Activated naive CD8-positive, alpha-beta T cell treated with anti-CD3 and anti-CD28 coated beads, Interleukin-2, amount 50 U/mL, for 24 hours (primary cell): ENCODE data around the gene ALDH9A1.

ENCODE experiments used
- ATAC-seq: fragments of 150-1000 bp; cut with Tn5 transposase; one replicate; pipeline ENCODE4 v1.10.0; 2021
- DNase-seq: peaks from one replicate; pipeline ENCODE4 v3.0.0; 2021
- H3K27ac Mint-ChIP-seq: one replicate; pipeline ENCODE4 v1.8.0; 2021; ENCODE audit warnings: mild to moderate bottlenecking, mixed read lengths
- H3K27me3 Mint-ChIP-seq: one replicate; pipeline ENCODE4 v1.8.0; 2021; ENCODE audit warnings: mixed read lengths
- H3K36me3 Mint-ChIP-seq: one replicate; pipeline ENCODE4 v1.8.0; 2021; ENCODE audit warnings: low read depth, mixed read lengths
- H3K4me1 Mint-ChIP-seq: one replicate; pipeline ENCODE4 v1.8.0; 2021; ENCODE audit warnings: mixed read lengths
- H3K4me3 Mint-ChIP-seq: one replicate; pipeline ENCODE4 v1.8.0; 2021; ENCODE audit warnings: mild to moderate bottlenecking, moderate library complexity, mixed read lengths
- H3K9me3 Mint-ChIP-seq: one replicate; pipeline ENCODE4 v1.8.0; 2021; ENCODE audit warnings: mixed read lengths

ALDH9A1 gene

DNA sequence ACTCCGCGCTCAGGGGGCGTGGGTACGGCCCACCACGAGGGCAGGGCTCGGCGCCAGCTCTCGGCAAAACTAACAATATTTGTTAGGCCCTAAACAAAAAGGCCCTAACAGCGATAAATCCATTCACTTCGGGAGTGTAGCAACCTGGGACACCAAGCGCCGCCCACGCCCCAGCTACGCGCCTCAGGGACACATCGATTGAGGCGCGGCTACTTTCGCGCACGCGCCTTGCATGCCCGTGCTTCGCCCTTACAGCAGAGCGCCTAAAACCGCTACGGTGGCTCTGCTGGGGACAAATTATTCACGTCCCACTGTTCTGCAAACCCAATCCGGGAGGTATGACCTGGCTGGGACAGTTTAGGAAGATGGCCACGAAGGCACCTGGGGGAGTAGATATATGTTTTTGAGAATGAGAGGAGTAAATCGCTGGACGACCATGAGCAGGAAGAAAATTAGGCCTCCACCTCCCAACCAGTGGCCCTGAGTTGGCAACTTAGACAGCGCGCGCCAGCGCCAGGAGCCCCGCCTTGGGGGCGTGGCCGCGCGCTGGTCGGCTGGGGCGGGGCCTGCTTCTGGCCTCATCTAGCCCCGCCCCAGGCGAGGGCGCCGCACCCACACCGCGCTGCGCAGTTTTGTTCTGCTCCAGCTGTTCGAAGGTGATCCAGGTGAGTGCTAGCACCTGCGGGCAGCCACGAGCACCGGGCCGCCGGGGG is 67.6 kb downstream of the ALDH9A1 start, which contains the start of gene MGST3:
TSS of gene MGST3 (plus strand) at position 606 of the 713 bp plus-strand sequence. CDS start 18,614 bp downstream, outside the sequence.
- Mint-ChIP-seq H3K4me3 (no peak within 1 kb of the TSS), H3K9me3 (no peaks in the 10 kb centered on the region), H3K27ac (no peak within 1 kb of the TSS), H3K36me3 (no peaks in the 10 kb centered on the region), H3K27me3 (no peaks in the 10 kb centered on the region), H3K4me1 (peaks cover 21% of the 10 kb centered on the region)
- ATAC-seq (peak; percentile 90), DNase-seq (peak; percentile 94)

DNA sequence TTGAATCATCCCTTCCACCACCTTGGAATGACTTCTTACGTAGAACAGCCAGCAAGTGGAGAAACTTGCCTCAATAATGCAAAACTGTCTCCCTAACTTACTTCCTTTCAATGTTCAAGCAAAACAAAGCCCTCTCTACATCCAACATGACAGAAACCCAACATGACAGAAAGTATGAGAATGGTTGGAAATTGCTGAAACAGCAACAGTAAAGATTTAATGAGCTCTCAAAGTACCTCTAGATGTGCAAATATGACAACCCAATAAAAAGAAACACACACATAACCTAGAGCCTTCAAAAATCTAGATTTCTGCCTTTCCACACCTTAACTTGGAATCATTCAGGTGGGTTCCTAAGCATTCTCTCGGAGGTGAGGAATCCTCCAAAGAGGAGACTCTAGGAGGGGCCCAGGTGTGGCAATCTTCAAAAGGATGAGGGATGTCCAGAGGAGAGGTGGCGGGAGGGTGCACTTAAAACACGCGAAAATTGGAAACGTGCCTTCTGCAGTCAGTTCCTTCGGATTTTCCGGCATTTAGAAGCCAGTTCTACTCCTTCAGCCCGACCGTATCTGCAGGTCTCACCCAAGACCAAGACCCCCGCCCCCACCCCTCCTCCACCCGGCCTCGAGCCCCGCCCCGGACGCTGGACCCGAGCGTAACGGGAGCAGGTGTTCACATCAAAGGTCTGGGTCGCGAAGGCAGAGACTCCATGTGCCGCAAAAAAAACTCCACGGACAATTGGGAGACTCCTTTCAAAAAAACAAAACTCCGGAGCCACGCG is 68.3 kb downstream of the ALDH9A1 start:
- Mint-ChIP-seq H3K27ac (no peak overlapping the region), H3K27me3 (no peaks in the 10 kb centered on the region), H3K36me3 (no peaks in the 10 kb centered on the region), H3K4me3 (no peak overlapping the region), H3K9me3 (no peaks in the 10 kb centered on the region), H3K4me1 (peaks cover 16% of the 10 kb centered on the region)
- DNase-seq (no peak), ATAC-seq (no peak)

DNA sequence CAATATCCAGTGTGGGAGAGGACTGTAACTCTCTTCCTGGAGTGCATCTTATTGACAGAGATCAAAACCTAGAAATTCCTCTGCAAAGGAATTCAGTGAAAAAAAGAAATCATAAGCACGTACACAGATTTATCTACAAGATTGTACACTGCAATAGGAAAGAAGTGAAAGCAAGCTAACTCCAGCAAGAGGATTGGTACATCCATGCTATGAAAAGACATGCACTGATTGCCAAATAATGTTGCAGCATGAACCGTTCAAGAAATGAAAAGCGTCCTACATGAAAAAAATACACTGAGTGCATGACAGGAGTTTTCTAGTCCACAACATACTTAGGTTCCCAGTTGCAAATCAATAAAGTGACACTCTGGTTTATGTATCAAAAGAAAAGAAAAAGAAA is 69.2 kb downstream of the ALDH9A1 start:
- Mint-ChIP-seq H3K36me3 (no peaks in the 10 kb centered on the region), H3K9me3 (no peaks in the 10 kb centered on the region), H3K4me1 (peaks cover 12% of the 10 kb centered on the region), H3K4me3 (no peak overlapping the region), H3K27ac (no peak overlapping the region), H3K27me3 (no peaks in the 10 kb centered on the region)
- ATAC-seq = no peak
- DNase-seq = no peak

DNA sequence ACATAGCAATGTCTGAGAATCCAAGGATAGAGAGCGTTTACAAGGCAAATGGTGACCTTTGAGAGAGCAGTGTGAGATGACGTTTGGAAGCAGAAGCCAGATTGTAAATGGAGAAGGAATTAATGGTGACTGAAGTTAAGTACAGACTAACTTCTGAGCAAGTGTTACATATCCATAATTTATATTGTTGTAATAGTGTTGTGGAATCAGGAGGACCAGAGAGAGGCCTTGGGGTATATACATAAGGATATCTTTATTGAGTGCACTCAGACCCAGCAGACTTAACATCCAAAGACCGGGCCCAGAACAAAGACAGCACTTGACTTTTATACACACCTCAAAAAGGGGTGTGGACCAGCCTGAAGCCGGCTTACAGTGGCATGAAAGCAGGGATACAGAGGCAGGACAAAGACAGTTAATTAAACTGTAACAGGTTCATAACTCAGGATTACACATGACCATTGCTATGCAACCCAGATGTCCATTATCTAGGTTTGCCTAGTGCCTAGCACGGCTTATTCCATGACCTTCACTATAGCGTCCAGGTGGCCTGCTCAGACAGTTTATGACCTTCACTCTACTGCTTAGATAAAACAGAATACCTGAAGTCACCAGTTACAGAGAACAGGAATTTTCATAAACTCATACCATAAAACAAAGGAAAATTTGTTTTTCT is 70.1 kb downstream of the ALDH9A1 start:
- Mint-ChIP-seq H3K36me3 (no peaks in the 10 kb centered on the region), H3K27me3 (no peaks in the 10 kb centered on the region), H3K4me3 (no peak overlapping the region), H3K27ac (no peak overlapping the region), H3K4me1 (peaks cover 4% of the 10 kb centered on the region), H3K9me3 (no peaks in the 10 kb centered on the region)
- no peak for DNase-seq
- no peak for ATAC-seq

DNA sequence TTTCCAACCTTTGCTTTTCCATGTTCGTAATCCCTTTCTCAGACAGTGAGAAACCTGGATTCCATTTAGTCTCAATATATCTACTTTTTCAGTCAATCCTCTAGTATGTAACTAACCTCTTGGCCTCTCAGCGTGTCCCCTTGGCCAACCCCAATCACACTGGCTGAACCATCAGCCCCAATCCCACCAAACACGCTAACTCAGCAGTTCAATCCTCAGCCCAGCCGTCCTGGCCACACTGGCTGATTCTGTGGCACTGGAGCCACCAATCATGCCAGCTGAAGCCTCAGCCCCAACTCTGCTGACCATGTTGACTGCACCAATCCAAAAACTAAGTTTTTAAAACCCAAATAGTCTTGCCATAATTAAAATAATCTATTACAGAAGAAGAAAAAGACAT is 73.9 kb downstream of the ALDH9A1 start:
- H3K9me3 Mint-ChIP-seq = no peaks in the 10 kb centered on the region
- H3K4me1 Mint-ChIP-seq = no peaks in the 10 kb centered on the region
- no peak overlapping the region for H3K4me3 Mint-ChIP-seq
- H3K27me3 Mint-ChIP-seq = peaks cover 4% of the 10 kb centered on the region
- no peaks in the 10 kb centered on the region for H3K36me3 Mint-ChIP-seq
- ATAC-seq (no peak), DNase-seq (no peak)
- H3K27ac Mint-ChIP-seq = no peak overlapping the region

DNA sequence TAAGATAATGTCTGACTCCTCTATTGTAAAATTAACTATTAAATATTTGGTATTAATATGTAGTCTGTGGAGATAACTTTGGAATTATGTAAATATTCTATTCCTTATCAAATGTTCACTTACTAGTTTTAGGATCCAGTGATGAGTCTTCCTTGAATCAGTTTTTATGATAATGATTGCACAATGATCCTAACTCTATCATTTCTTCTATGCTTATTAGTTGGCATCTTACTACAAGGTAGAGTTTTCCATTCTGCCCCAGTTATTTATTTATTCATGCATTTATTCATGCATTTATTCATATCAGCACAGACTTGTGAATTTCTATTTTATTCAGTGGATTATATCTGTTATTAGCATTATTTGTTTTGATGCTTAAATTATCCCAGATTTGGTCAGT is 74.7 kb downstream of the ALDH9A1 start:
- peaks cover 4% of the 10 kb centered on the region for H3K27me3 Mint-ChIP-seq
- no peak for ATAC-seq
- no peaks in the 10 kb centered on the region for H3K9me3 Mint-ChIP-seq
- no peak overlapping the region for H3K27ac Mint-ChIP-seq
- no peaks in the 10 kb centered on the region for H3K36me3 Mint-ChIP-seq
- DNase-seq = no peak
- H3K4me3 Mint-ChIP-seq = no peak overlapping the region
- no peaks in the 10 kb centered on the region for H3K4me1 Mint-ChIP-seq

DNA sequence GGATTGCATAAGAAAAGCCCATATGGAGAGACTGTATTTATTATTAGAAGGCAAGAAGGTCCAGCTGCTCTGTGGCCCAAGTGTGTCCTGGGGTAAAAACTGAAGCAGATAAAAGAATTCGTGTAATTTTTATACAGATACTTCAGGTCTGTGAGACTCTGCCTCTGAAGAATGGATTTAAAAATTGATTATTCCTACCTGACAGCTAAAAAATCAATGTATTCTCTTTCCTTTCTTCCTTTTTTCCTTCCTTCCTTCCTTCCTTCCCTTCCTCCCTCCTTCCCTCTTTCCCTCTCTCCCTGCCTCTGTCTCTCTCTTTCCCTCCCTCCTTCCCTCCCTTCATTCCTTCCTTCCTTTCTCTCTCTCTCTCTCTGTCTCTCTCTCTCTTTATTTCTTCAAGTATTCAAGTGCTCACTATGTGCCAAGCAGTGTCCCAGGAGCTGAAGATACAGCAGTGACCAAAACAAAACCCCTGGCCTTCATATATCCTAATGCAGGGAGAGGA is 78.7 kb downstream of the ALDH9A1 start:
- no peak overlapping the region for H3K27ac Mint-ChIP-seq
- no peaks in the 10 kb centered on the region for H3K9me3 Mint-ChIP-seq
- no peak overlapping the region for H3K4me3 Mint-ChIP-seq
- no peaks in the 10 kb centered on the region for H3K36me3 Mint-ChIP-seq
- H3K4me1 Mint-ChIP-seq = no peaks in the 10 kb centered on the region
- peaks cover 7% of the 10 kb centered on the region for H3K27me3 Mint-ChIP-seq
- no peak for ATAC-seq
- DNase-seq = no peak

DNA sequence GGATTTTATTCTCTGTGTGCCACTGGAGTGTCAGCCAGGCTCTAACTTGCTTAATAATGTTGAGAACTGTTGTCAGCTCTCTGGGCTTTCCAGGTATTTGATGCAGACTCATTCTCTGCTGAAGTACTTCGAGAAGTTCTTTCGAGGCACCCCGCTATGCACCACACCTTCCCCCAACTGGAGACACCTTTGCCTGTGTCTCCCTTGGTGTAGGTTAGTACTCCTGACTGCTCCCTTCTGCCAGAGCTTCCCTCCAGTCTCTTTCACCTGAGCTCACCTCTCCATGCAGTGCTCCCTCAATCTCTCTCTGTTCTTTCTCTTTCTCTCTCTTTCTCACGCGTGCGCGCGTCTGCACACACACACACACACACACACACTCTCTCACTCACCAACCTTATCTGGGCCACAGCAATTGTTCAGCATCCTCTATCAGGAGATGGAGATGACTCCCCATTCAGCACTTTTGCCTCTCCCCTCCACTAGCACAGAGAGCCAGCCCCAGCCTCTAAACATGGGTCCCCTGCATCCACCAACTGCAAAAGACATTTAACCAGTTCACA is 81.3 kb downstream of the ALDH9A1 start:
- Mint-ChIP-seq H3K27ac (no peak overlapping the region), H3K4me3 (no peak overlapping the region), H3K27me3 (peaks cover 16% of the 10 kb centered on the region), H3K36me3 (no peaks in the 10 kb centered on the region), H3K4me1 (no peaks in the 10 kb centered on the region), H3K9me3 (peaks cover 11% of the 10 kb centered on the region)
- DNase-seq (no peak), ATAC-seq (no peak)

DNA sequence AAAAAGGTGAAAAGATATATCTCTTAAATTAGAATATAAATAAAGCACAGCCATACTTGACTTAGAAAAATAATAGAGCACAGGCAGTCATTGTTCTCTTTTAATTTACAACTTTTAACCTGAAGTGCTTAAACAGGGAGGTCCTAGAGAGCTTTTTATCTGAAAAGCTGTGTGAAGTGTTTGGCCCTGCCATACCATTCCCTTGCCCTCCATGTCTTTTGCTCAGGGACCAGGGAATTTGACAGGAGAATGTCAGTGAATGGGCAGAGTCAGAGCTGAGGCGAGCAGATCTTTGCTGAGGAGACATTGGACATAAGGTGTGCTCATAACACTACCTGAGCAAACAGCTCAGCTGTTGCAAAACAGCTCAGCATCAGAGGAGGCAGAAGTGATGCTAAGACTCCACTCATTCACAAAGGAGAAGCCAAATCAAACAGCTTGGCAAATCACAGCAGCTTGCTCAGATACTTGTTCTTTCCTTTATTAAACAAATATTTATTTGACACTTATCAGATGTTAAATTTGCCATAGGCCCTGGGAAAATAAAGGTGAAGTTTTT is 82.2 kb downstream of the ALDH9A1 start:
- Mint-ChIP-seq H3K27me3 (peaks cover 21% of the 10 kb centered on the region), H3K27ac (no peak overlapping the region), H3K4me1 (no peaks in the 10 kb centered on the region), H3K9me3 (peaks cover 11% of the 10 kb centered on the region), H3K4me3 (no peak overlapping the region), H3K36me3 (no peaks in the 10 kb centered on the region)
- no peak for DNase-seq
- no peak for ATAC-seq
